NCI-H2107 treated with DMSO at 0.1 percent for 48 hours (cell line): ENCODE data around the gene ZNF684.
A peak's percentile ranks its signal among the peaks of the same experiment; 100 is the strongest.
"Not testable (repeated sequence)": the region's sequence is repeated elsewhere in the genome, so short reads cannot be mapped to it uniquely, and the experiment has no call there.

ENCODE experiments used
- DNase-seq: peaks from one replicate; lab custom pipeline; 2025; ENCODE audit not compliant: unreplicated experiment; lab: John Stamatoyannopoulos, UW

ZNF684 gene

GRCh38 chr1:40567825-40568224, 36.4 kb downstream of the ZNF684 start:
- no peak for DNase-seq

GRCh38 chr1:40574805-40575204, 43.4 kb downstream of the ZNF684 start:
- not testable (repeated sequence) for DNase-seq

DNA sequence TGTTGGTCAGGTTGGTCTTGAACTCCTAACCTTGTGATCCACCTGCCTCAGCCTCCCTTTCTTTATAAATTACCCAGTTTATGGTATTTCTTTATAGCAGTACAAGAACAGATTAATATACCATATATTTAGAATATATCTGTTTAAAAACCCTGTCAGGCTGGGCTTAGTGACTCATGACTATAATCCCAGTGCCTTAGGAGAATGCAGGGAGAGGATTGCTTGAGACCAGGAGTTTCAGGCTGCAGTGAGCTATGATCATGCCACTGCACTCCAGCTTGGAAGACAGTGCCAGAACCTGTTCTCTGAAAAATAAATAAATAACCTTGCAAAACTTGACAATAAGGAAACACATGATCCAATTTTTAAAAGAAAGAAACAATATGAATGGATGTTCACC, 43.9 kb downstream of the ZNF684 start:
- DNase-seq: no peak

DNA sequence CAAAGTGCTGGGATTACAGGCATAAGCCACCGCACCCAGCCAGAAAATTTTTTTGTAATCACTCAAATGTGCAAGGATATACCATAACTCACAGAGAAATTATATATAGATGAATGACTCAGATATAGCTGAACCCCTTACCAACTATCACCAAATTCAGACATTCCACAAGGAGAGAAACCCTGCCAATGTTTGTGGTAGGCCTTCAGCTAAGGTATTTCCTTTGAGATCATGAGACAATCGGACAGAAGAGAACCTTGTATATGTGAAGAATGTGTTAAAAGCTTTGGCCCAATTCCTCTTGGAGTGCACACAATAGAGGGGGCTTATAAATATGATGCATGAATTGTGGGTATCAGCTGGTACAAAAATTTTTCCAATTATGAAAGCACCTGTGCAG, 50.7 kb downstream of the ZNF684 start:
- no peak for DNase-seq

GRCh38 chr1:40583980-40584379, 52.5 kb downstream of the ZNF684 start:
- DNase-seq: no peak

GRCh38 chr1:40588586-40588985, 57.1 kb downstream of the ZNF684 start:
- no peak for DNase-seq

- peak; percentile 69 for DNase-seq
These were observed 60.8 kb downstream of the ZNF684 start for GRCh38 chr1:40592107-40592803.

DNA sequence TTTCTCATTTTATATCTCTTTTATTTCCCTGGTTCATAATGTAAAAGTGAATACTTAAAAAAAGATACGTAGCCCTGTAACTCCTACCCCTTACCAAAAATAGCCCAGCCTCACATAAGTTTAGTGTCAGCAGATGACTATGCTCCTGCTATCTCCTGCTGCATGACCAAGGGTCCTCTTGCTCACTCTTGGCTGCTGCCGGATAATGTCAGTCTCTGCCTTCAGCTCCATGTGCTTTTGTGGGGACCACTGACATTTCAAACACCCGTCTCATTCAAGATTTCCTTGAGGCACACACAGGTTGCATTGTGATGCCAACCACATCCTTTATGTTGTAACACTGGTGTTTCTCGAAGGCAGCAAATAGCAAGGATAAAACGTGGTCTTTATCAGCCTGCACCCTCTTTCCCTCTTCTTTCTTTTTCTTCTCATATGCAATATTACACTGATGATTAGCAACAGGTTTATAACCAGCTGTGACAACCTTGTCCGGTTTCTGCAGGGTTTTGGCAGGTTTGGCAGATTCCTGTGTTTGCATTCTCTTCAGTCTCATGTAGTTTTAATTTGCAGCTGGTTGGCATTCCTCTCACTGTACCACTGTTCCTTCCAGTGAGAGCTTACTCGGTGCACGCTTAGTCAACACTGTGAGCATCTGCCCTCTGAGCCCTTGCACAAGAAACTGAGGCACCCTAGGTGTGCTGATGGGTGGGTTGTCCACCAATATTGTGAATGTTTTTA, 62.2 kb downstream of the ZNF684 start:
- no peak for DNase-seq

GRCh38 chr1:40594187-40594531, 62.7 kb downstream of the ZNF684 start:
- no peak for DNase-seq

- no peak for DNase-seq
These were observed 64.2 kb downstream of the ZNF684 start for GRCh38 chr1:40595623-40596022.
